Measurements from ENCODE around the gene DSCAM.

DSCAM gene

GRCh38 chr21:40640266-40640789, 206.6 kb downstream of the DSCAM start:
- no peak for DNase-seq

GRCh38 chr21:40639616-40640194, 207.3 kb downstream of the DSCAM start:
- DNase-seq = no peak

- no peak for DNase-seq
Measured at GRCh38 chr21:40638466-40639251, 208.3 kb downstream of the DSCAM start.

GRCh38 chr21:40636026-40636425, 210.9 kb downstream of the DSCAM start:
- no peak for DNase-seq

- no peak for DNase-seq
Measured at GRCh38 chr21:40635391-40635790, 211.6 kb downstream of the DSCAM start.

GRCh38 chr21:40634141-40634540, 212.8 kb downstream of the DSCAM start:
- no peak for DNase-seq

- DNase-seq = no peak
Measured at GRCh38 chr21:40633048-40633447, 213.9 kb downstream of the DSCAM start.

GRCh38 chr21:40631211-40631610, 215.7 kb downstream of the DSCAM start:
- no peak for DNase-seq

- no peak for DNase-seq
Measured at GRCh38 chr21:40625991-40626390, 221.0 kb downstream of the DSCAM start.

GRCh38 chr21:40623528-40623927, 223.4 kb downstream of the DSCAM start:
- DNase-seq = no peak

- no peak for DNase-seq
Measured at GRCh38 chr21:40622531-40622930, 224.4 kb downstream of the DSCAM start.

GRCh38 chr21:40620386-40621145, 226.4 kb downstream of the DSCAM start:
- DNase-seq = no peak

GRCh38 chr21:40618191-40618973, 228.6 kb downstream of the DSCAM start:
- DNase-seq = no peak

- no peak for DNase-seq
Measured at GRCh38 chr21:40616377-40616704, 230.6 kb downstream of the DSCAM start.

GRCh38 chr21:40615505-40616376, 231.2 kb downstream of the DSCAM start:
- no peak for DNase-seq

GRCh38 chr21:40613546-40614030, 233.4 kb downstream of the DSCAM start:
- no peak for DNase-seq

- DNase-seq = no peak
Measured at GRCh38 chr21:40610345-40610744, 236.6 kb downstream of the DSCAM start.

- DNase-seq = no peak
Measured at GRCh38 chr21:40606341-40606740, 240.6 kb downstream of the DSCAM start.

- no peak for DNase-seq
Measured at GRCh38 chr21:40605094-40605493, 241.9 kb downstream of the DSCAM start.

- DNase-seq = no peak
Measured at GRCh38 chr21:40603774-40604173, 243.2 kb downstream of the DSCAM start.

- no peak for DNase-seq
Measured at GRCh38 chr21:40602080-40602479, 244.9 kb downstream of the DSCAM start.

GRCh38 chr21:40595806-40596205, 251.2 kb downstream of the DSCAM start:
- no peak for DNase-seq

Measured in SIG-M5 (cell line).